HG03280 (cell line): ENCODE measurements around the gene HPCA.
"Not testable (repeated sequence)": the region's sequence is repeated elsewhere in the genome, so short reads cannot be mapped to it uniquely, and the experiment has no call there.

ENCODE experiments used
- ATAC-seq: cut with Tn5 transposase; IDR thresholded peaks from one replicate; pipeline ENCODE4 v1.9.1; 2021; ENCODE audit warnings: mild to moderate bottlenecking, moderate library complexity; ENCODE audit not compliant: unreplicated experiment

The HPCA gene

DNA sequence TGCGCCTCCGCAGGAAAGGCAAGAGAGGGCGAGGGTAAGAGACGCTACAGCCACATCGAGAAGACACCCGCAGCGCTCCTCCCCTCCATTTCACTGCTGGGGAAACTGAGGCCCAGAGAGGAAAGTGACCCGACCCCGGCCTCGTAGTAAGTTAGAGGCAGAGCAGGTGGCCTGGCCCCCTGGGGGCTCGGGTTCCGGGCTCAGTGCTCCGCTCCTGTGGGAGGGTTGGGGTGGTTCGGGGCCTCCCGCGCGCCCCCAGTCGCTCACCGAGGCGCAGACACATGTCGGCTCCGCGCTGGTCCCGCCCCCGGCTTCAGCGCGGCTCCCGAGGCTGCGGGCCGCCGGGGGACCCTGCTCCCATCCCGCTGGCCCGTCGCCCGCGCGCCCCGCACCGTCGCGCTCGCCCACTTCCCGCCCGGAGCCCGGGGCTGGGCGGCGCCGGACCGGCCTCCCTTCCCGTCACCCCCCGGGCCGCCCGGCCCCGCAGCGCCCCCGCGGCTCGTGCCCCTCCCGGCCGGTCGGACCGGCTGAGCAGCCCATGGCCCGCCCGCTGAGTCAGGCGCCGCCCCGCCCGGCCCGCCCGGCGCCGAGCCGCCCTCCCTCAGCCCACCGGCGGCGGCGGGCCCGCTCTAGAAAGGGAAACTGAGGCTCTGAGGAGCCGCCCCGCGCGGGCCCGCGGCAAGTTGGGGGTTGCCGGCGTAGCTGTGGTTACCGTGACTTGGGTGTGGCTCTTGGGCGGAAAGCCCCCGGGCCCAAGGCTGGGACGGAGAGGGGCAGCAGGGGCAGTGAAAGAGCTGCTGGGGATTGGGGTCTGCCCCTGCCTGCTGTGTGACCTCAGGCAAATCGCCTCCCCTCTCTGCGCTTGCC lies 14.9 kb downstream of the HPCA start, which contains the start of gene TMEM54:
Gene TMEM54, minus strand, starts transcription at position 434 of the 867 bp plus-strand sequence. Its CDS starts 151 bp downstream, at position 283.
- no peak for ATAC-seq

- no peak for ATAC-seq
These were observed 15.7 kb downstream of the HPCA start for GRCh38 chr1:32901823-32902534.

- ATAC-seq = no peak
These were observed 16.2 kb downstream of the HPCA start for GRCh38 chr1:32902535-32902920.

DNA sequence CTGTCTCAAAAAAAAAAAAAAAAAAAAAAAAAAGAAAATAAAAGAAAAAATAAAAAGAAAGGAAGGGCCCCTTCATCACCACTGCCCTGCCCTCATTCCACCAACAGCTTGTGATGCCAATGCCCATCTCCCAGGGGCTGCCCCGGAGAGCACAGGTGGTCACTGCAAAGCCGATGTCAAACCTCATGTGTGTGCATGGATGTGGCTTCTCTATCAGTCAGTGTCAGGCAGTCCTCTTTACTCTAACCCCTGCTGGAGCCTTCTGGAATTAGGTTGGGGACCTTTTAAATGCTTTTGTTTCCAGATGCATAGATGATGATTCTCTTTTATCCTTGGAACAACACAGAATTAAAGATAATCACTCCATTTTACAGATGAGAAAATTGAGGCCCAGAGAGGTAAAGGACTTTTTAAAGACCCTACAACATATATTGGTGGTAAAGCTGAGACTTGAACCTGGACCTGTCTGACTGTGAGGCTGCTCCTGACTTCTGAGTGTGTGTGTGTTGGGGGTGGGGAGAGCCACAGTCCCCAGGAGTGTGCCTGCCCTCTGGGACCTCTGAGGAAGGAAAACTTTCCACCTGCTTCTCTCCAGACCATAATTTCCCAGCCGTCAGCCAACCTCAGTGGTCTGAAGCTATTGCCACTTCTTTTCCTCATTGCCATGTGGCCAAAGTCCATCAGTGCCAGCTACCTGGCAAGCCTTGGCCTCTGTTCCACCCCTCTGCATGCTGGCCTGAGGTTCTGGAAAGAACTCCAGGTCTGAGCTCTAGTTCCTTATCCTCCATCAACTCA lies 17.9 kb downstream of the HPCA start:
- no peak for ATAC-seq

GRCh38 chr1:32904797-32905196 lies 18.5 kb downstream of the HPCA start:
- no peak for ATAC-seq

DNA sequence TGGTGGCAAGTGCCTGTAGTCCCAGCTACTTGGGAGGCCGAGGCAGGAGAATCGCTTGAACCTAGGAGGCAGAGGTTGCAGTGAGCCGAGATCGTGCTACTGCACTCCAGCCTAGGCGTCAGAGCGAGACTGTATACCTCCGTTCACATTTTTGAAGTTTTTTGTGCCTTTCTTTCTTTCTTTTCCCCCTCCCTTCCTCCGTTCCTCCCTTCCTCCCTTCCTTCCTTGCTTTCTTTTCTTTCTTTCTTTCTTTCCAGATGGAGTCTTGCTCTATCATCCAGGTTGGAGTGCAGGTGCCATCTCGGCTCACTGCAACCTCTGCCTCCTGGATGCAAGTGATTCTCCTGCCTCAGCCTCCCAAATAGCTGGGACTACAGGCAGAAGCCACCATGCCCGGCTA lies 19.3 kb downstream of the HPCA start:
- ATAC-seq = not testable (repeated sequence)

GRCh38 chr1:32906654-32907053 lies 20.4 kb downstream of the HPCA start:
- no peak for ATAC-seq

DNA sequence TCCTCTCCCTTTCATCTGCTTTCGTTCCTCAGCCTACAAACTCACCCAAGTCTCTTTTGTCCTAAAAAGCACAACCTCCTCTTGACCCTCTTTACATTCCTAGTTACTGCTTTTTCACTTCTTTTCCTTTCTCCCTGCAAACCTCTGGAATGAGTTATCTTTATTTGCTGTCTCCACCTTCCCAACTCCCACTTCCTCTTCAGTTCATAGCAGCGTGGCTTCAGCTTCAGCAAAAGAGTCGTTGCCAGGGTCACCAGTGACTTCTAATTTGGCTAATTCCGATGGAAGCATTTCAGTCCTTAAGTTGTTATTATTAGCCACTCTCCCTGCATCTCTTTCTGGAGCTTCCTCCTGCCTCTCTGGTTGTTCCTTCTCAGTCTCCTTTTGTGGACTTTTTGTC lies 21.1 kb downstream of the HPCA start:
- ATAC-seq = no peak

DNA sequence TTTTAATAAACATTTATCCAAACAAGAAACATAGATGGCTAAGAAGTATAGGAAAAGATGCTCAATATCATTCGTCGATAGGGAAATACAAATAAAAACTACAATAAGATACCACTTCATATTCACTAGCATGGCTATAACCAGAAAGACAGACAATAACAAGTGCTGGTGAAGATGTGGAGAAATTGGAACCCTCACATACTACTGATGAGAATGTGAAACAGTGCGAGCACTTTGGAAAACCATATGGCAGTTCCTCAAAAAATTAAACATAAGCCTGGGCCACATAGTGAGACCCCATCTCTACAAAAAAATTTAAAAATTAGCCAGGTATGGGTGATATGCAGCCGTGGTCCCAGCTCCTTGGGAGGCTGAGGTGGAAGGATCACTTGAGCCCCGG lies 24.0 kb downstream of the HPCA start:
- ATAC-seq = no peak

DNA sequence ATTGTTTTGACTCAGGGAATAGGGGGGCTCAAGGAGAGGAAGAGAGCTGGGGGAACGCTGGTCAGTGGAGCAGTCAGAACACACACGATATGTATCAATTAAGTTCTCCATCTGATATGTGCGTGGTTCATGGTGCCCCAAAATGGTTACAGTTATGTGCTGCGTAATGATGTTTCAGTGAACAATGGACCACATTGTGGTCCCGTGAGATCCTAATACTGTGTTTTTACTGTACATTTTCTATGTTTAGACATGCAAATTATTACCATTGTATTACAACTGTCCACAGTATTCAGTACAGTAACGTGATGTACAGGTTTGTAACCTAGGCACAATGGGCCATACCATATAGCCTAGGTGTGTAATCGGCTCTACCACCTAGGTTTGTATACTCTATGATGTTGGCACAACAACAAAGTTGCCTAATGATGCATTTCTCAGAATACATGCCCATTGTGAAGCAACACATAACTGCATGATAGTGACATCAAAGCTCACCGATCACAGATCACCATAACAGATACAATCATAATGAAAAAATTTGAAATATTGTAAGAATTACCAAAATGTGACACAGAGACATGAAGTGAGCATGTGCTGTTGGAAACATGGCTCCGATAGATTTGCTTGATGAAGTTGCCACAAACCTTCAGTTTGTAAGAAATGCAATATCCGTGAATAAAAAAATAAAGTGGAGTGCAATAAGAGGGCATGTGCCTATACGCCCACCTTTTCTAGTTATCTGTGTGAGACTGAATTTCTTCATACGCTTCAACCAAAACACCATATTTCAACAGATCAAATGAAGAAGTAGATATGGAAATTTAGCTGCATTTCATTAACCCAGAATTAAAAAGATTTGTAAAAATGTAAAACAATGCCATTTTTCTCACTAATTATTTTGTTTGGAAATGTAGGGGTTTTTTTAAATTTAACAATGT lies 29.7 kb downstream of the HPCA start:
- ATAC-seq = no peak

DNA sequence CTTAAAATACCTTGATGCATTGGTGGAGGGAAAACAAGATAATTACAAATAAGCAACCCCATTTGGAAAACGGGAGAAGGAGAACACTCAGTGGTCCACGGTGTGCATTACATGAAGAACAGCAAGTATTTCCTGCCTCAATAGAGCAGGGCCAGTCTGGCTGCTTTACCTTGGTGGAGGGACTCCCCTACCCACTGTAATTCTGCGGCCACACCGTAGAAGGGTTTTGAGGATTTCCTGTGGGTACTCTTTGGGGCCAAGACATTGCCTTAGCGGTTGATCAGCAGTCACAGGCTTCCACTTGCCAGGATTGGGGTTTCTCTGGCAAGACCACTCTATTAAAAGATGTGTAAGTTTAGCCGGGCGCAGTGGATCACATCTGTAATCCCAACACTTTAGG lies 31.2 kb downstream of the HPCA start:
- ATAC-seq = no peak

GRCh38 chr1:32918179-32918578 lies 31.9 kb downstream of the HPCA start:
- no peak for ATAC-seq

- ATAC-seq = no peak
These were observed 33.8 kb downstream of the HPCA start for GRCh38 chr1:32919811-32920733.

GRCh38 chr1:32920833-32921232 lies 34.5 kb downstream of the HPCA start:
- no peak for ATAC-seq

GRCh38 chr1:32924881-32925344 lies 38.6 kb downstream of the HPCA start:
- ATAC-seq = no peak

DNA sequence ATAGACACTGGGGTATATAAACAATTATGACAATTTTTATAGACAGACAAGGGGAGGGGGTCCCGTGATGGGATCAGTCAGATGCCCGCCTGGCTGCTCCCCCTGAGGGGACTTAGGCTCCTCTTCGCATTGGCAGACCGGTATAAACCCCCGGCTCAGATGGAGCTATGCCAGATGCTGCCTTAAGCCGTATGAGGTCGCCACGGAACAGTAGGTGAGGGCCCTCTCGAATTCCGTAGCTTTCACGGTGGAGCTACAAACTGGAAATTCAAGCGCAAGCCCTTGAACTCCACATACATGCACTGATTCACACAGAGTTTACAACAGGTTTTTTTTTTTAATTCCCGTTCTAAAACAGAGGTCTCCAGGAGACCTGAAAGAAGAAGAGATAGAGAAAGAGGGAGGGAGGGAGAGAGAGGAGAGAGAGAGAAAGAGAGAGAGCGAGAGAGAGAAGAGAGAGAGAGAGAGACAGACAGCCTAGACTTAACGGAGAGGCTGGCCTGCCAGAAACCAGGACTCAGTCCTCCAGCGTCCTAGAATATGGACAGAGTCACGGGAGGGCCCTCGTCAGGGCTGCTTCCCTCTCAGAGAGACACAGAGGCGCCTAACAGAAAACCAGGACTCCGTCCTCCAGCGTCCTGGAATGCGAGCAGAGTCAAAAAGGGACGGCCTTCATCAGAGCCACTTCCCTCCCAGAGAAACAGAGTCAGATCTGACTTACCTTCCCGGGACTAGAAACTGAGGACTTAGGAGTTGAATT lies 39.3 kb downstream of the HPCA start:
- no peak for ATAC-seq

GRCh38 chr1:32926562-32926961 lies 40.3 kb downstream of the HPCA start:
- no peak for ATAC-seq

DNA sequence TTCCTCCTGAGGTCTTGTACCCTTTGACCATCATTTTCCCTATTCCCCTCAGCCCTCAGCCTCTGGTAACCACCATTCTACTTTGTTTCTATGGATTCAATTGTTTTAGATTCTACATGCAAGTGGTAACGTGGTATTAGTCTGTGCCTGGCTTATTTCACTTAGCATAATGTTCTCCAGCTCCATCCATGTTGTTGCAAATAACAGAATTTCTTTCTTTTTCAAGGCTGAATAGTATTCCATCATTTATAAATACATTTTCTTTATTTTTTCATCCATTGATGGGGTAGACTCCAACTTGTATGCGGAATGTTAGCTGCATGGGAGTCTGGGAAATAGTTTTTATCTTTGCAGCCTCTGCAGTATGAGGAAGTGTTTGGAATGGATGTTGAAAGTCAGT lies 41.1 kb downstream of the HPCA start:
- ATAC-seq = no peak
